Stimulated activated CD4-positive, alpha-beta T cell treated with anti-CD3 and anti-CD28 coated beads, Interleukin-4, amount 100 ng/mL, for 1 hour (primary cell): ENCODE results near the gene H6PD.

Source experiments
- DNase-seq: peaks from one replicate; pipeline ENCODE4 v3.0.0-alpha.2; 2020

H6PD gene

GRCh38 chr1:9302745-9303524 is 68.4 kb downstream of the H6PD start:
- no peak for DNase-seq

DNA sequence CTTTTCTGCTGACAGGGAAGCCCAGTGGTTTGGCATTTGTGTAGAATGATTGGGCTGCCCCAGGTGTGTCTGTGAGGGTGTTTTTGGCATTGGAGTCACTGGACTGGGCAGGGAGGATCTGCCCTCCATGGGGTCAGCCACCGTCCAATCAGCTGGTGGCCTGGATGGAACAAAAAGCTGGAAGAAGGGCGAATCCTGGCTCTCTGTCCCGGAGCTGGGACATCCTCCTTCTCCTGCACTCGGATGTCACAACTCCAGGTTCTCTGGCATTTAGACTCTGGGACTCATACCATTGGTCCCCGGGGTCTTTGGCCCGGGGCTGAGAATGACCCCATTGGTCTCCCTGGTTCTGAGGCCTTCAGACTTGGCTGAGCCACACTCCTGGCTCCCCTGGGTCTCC is 69.3 kb downstream of the H6PD start:
- no peak for DNase-seq

GRCh38 chr1:9305216-9305615 is 70.6 kb downstream of the H6PD start:
- no peak for DNase-seq

- DNase-seq, result no peak
Measured at GRCh38 chr1:9306006-9306405, 71.4 kb downstream of the H6PD start.

DNA sequence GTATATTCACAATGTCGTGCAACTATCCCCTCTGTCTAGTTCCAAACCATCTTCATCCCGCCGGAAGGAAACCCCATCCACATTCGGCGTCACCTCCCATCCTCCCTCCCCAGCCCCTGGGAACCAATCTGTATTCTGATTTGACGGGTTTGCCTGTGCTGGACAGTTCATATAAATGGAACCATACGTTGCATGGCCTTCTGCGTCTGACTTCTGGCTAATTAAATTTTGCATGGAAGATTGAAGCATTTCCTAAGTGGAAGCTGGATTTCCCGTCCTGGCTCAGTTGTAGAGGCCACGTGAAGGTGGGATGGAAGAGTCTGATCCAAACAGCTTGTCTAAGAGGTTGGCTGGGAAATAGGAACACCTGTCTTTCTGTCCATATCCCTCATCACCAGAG is 72.7 kb downstream of the H6PD start:
- no peak for DNase-seq

DNA sequence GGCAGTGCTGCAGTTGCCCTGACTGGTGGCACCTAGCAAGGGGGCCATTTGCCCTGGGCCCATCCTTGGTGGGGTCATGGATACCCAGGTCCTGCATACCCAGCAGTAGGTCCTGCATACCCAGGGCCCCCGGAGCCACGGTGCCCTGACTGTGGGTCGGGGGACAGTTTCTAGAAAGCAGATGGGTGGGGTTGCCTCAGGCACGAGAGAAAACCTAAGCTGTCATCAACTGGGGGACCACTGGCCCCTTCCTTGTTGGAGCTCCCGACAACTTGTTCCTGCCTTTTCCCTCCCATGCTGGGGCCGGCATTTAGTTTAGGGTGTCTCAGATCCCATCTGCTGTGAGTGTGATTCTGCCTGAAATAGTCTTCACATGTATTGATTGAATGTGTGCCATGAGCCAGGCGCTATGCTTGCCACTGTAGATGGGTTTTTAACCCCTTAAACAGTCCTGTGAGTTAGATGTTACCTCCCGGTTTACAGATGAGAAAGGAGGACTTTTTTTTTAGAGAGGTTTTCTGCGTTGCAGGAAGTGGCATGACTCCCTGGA is 73.7 kb downstream of the H6PD start:
- DNase-seq, result no peak

- no peak for DNase-seq
Measured at GRCh38 chr1:9309080-9309479, 74.5 kb downstream of the H6PD start.

DNA sequence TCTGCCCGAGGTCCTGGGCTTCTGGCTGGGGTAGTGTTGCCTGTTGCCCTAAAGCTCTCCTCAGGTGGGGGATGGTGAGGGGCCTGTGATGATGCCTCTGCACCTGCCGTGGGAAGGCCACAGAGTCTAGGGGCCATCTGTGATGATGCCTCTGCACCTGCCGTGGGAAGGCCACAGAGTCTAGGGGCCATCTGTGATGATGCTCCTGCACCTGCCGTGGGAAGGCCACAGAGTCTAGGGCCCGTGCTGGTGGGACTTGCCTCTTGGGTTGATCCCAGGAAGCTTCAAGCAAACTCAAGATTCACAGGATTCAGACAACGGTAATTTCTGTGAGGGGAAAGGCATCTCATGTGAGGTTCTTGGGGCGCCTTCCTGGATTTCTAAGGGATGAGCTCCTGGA is 75.4 kb downstream of the H6PD start:
- DNase-seq, result no peak

GRCh38 chr1:9311029-9311428 is 76.5 kb downstream of the H6PD start:
- DNase-seq, result no peak

DNA sequence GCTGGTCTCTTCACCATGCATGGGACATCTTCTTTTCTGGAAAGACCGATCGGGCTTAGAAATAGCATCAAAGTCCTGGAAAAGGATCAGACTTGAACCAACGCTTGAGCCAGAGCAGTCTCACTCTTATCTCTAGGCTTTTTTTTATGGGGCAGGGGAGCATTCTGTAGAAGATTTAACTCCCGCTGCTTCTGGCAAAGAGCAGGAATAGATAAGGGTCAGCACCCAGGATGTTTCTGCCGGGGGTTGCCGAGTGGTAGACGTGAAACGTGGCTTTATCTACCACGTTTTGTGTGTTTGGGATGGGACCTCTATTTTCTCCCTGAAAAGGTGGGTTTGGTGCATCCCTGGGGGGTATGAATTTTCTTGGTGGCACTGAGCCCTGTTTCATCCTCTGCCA is 76.9 kb downstream of the H6PD start:
- DNase-seq, result no peak

GRCh38 chr1:9312168-9312720 is 77.7 kb downstream of the H6PD start:
- DNase-seq, result no peak

DNA sequence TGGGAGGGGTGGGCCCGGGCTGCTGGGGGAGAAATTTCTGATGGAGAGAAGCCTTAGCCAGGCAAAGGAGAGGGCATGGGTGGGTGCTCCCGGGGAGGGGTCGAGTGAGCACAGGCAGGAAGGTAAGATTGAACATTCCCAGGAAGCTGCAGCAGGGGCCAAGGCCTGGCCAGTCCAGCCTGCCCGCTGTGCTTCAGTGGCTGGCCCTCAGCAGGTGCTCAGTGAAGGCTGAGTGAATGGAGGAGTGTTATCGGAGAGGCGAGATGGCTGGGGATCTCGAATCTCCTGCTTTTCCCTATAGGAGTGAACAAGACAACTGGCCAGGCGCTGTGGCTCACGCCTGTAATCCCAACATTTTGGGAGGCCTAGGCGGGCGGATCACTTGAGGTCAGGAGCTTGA is 79.0 kb downstream of the H6PD start:
- no peak for DNase-seq

GRCh38 chr1:9314111-9314510 is 79.5 kb downstream of the H6PD start:
- DNase-seq, result no peak

GRCh38 chr1:9314711-9315379 is 80.3 kb downstream of the H6PD start:
- no peak for DNase-seq

- DNase-seq, result peak; percentile 70
Measured at GRCh38 chr1:9315411-9316079, 81.0 kb downstream of the H6PD start.

- DNase-seq, result peak; percentile 48
Measured at GRCh38 chr1:9316080-9316444, 81.5 kb downstream of the H6PD start.

DNA sequence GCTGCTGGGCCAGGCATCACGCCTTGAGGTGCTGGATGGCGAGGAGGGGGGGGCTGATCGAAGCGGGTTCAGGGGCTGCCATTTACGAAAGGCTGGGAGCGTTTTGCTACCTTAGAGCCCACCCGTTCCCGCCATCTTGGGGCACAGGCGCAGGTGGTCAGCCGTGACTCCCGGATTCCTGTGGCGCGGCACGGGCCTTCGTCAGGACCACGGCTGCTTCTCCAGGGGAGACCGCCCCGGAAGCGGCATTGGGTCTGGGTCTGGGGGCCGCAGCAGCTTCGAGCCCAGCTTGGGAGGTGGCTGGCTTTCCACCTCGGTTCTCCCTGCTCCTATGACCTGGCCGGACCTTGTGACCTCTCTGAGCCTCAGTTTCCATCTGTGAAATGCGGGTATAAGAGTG is 81.9 kb downstream of the H6PD start:
- no peak for DNase-seq

GRCh38 chr1:9317072-9317471 is 82.5 kb downstream of the H6PD start:
- DNase-seq, result no peak

GRCh38 chr1:9317591-9318417 is 83.2 kb downstream of the H6PD start:
- no peak for DNase-seq

GRCh38 chr1:9319208-9319788 is 84.7 kb downstream of the H6PD start:
- no peak for DNase-seq

DNA sequence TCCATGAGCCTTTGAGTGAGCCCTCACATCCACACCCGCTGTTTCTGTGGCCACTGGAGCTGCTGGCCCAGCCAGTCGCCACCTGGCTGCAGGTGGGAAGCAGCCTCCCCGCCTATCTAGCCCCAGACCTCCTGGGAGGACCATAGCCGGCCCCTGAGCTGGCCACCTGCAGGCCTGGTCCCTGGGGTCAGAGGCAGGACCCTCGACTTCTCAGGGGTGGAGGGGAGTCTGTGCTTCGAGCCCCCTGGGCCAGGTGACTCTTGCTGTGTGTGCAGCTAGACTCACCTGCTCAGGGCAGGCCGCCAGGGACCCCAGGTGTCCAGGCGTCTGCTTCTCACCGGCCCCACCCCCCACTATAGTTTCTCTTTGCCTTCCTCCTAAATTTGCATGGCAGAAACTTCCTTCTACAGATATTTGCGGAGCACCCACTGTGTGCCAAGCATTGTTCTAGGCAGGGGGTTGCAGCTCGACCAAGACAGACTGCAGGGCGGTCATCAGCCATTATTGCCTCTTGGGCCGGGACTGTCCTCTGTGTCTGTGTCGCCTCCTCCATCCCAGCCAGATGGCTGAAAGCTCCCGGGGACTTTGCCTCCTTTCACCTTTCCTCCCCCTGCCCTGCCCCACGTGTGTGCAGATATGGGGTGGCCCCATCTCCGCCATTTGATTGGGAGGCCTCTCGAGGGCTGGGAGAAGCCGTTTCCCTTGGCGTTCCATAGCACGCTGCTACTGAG is 85.4 kb downstream of the H6PD start:
- DNase-seq, result no peak
